Liver (tissue), 3 donors: ENCODE results near the gene NUDT4.

Experiments
- CTCF ChIP-seq: fragments of 150-350 bp; IDR thresholded peaks from 2 replicates; pipeline ENCODE4 v1.5.1; 2017; ENCODE audit warnings: improper control_type of control experiment, low read depth, low read length; ENCODE audit not compliant: missing input control
- EGR1 ChIP-seq, 2 donors: IDR thresholded peaks; 2 replicates each; pipeline ENCODE4 v1.6.1; 2016 to 2018; ENCODE audit warnings: antibody characterized with exemption in 2 of 2, low read depth in 2 of 2
- JUND ChIP-seq, 2 donors: IDR thresholded peaks; 2 replicates each; pipeline ENCODE4 v1.6.1; 2016; ENCODE audit warnings: antibody characterized with exemption in 2 of 2
- REST ChIP-seq: IDR thresholded peaks from 2 replicates; pipeline ENCODE4 v1.6.1; 2016; ENCODE audit warnings: antibody characterized with exemption, mild to moderate bottlenecking
- RXRA ChIP-seq, 2 donors: IDR thresholded peaks; 2 replicates each; pipeline ENCODE4 v1.6.1; 2017 to 2018; ENCODE audit warnings: antibody characterized with exemption in 2 of 2, mild to moderate bottlenecking in 1 of 2
- SP1 ChIP-seq: IDR thresholded peaks from 2 replicates; pipeline ENCODE4 v1.6.1; 2018; ENCODE audit warnings: antibody characterized with exemption, mild to moderate bottlenecking
- TAF1 ChIP-seq: conservative IDR thresholded peaks from 2 replicates; pipeline ENCODE4 v1.6.1; 2016; ENCODE audit warnings: antibody characterized with exemption, mild to moderate bottlenecking
- TF ChIP-seq, protein P1 (sequence below): IDR thresholded peaks from 2 replicates; pipeline ENCODE4 v1.6.1; 2016; ENCODE audit warnings: antibody characterized with exemption
- TF ChIP-seq, protein P2 (sequence below): IDR thresholded peaks from 2 replicates; pipeline ENCODE4 v1.6.1; 2016; ENCODE audit warnings: antibody characterized with exemption
- donor health status: healthy.
- donor health status: healthy.

- TF ChIP-seq CTCF (no peak), EGR1 (IDR thresholded peaks at IDR 0.05; ENCODE audit: low read depth in 2 of 2) (no peak), SP1 (no peak), REST (no peak), JUND (IDR thresholded peaks at IDR 0.05) (no peak), TAF1 (no peak), RXRA (IDR thresholded peaks at IDR 0.05) (no peak)
- TF ChIP-seq, protein P1, sequence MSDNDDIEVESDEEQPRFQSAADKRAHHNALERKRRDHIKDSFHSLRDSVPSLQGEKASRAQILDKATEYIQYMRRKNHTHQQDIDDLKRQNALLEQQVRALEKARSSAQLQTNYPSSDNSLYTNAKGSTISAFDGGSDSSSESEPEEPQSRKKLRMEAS: no peak
- TF ChIP-seq, protein P2, sequence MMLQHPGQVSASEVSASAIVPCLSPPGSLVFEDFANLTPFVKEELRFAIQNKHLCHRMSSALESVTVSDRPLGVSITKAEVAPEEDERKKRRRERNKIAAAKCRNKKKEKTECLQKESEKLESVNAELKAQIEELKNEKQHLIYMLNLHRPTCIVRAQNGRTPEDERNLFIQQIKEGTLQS: no peak
These were observed 2.2 kb downstream of the NUDT4 start for GRCh38 chr12:93379981-93380361.
